NCI-H526 (cell line): Measurements from ENCODE around the gene BBS1.
"Not testable (repeated sequence)": the region's sequence is repeated elsewhere in the genome, so short reads cannot be mapped to it uniquely, and the experiment has no call there.

Source experiments
- DNase-seq, 2 experiments: peaks; one replicate each; lab custom pipeline; 2025; lab: John Stamatoyannopoulos, UW

BBS1 gene

DNA sequence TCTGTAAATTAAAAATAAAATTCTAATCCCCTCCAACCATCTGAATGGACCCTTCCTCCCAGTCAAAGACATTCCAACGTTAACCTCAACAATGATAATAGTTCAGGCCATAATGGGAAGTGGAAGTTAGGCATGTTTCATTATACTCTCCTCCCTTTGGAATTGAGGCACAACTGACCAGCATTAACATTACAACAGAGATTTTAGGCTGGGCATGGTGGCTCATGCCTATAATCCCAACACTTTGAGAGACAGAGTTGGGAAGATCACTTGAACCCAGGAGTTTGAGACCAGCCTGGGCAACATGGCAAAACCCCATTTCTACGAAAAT is 60.4 kb downstream of the BBS1 start:
- no peak for DNase-seq

DNA sequence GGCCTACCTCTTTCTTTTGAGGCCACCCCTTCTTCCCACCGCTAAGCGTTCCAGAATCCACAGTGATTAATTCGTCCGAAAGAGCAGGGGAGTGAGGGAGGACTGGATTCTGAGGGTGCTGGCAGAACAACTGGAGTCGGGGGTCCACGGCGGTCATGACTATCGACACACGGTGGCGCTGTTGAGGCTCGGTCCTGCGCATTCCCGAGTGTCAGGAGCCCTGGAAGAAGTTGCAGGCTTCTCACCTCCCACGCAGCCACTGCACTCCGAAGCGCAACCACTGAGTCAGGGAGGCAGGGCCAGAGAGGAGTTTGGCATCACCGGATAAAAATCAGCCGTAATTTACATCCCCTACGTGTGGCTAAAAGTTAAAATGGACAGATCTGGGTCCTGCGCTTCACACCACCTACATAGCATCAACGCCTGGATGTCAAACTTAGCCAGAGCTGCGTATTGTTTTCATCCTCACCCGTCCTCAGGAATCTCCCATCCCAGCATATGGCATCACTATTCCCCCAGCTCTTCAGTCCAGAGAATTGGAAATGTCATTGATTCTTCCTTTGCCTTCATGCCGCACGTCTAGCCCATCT is 68.7 kb downstream of the BBS1 start:
- peak; percentile 59 to 84 for DNase-seq

DNA sequence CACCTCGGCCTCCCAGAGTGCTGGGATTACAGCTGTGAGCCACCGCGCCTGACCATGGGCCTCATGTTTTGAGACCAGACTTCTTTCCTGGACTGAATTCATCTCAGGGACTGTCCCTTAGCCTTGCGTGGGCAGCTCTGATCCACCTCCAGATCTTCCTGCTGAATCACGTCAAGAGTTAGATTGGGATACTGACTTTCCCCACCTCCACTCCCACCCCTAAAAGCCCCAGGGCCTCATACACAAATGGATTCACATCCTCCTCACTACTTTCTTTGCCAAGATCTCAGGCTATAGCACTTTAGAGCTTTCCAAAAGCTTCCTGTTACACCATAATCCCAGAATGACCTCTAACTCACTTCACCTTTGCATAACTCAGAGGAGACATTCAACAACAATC is 70.4 kb downstream of the BBS1 start:
- no peak for DNase-seq

DNA sequence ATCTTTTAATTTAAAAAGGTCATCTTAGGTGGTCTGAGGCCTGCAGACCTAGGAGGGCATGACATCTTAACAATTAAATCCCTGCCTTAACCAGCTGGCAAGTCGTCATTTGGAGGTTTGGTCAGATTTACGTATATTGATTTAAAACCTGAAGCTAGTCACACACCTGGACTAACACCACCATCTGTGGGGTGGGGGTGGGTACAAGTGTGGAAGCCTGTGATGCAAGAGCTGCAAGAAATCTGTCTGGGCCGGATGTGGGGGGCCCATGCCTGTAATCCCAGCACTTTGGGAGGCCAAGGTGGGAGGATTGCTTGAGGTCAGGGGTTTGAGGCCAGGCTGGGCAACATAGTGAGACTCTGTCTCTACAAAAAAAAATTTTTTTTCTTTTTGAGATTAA is 70.8 kb downstream of the BBS1 start:
- DNase-seq = no peak

DNA sequence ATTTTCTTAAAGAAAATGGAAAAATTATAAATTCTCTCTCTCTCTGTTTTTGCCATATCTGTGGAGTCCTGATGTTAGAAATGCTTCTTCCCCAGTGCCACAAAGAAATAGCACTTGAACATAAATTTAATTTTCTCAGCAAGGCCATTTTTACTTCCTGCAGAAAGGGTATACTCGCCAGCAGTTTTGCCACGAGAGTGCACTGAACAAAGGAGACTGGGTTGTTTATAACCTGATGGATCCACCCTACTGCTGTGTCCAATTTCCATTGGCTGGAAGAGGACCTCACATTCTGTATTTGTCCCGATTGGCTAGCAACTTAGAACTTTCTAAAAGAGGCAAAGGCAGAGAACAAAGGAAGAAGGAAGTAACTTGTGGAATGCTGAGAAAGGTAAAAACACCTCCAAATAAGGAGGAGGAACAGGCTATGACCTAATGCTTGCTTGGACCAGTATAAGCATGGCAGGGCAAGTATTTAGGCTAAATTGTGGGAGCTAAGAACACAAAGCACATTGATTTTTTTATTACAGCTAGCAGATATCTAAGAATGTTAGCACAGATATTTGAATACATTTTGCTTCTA is 72.2 kb downstream of the BBS1 start:
- not testable (repeated sequence) for DNase-seq
